HL-60 (cell line): ENCODE measurements around the gene ZNF579.
A peak's percentile ranks its signal among the peaks of the same experiment; 100 is the strongest.

Experiments
- DNase-seq, 2 experiments: peaks; one replicate each; pipeline ENCODE4 v3.0.0-alpha.2; 2010 to 2020; ENCODE audit warnings: low read depth in 1 of 2, low spot score in 1 of 2
- H3K27ac ChIP-seq: fragments of 250-450 bp; sonication (Bioruptor Pico); replicated peaks from 2 replicates; pipeline ENCODE4 v1.5.1; 2020; ENCODE audit warnings: mild to moderate bottlenecking, moderate library complexity
- H3K27me3 ChIP-seq: fragments of 250-450 bp; sonication (Bioruptor Pico); 2 replicates; pipeline ENCODE4 v1.5.1; 2021; ENCODE audit warnings: mild to moderate bottlenecking, moderate library complexity; ENCODE audit not compliant: insufficient read depth, poor library complexity, severe bottlenecking
- H3K4me3 ChIP-seq: replicated peaks from 2 replicates; pipeline ENCODE4 v1.5.1; 2011; ENCODE audit warnings: mild to moderate bottlenecking, control low read depth, low read length; ENCODE audit not compliant: insufficient read depth
- GABPA ChIP-seq: IDR thresholded peaks from 2 replicates; pipeline ENCODE4 v1.6.1; 2012; ENCODE audit warnings: low read depth
- POLR2AphosphoS5 ChIP-seq: IDR thresholded peaks from 2 replicates; pipeline ENCODE4 v1.6.1; 2012; ENCODE audit warnings: low read depth
- SPI1 ChIP-seq: IDR thresholded peaks from 2 replicates; pipeline ENCODE4 v1.6.1; 2012; ENCODE audit warnings: low read depth, mild to moderate bottlenecking, borderline replicate concordance
- TF ChIP-seq, protein P1 (sequence below): IDR thresholded peaks from one replicate; pipeline ENCODE4 v1.5.1; 2011; ENCODE audit warnings: low read length, control low read depth, inconsistent platforms; ENCODE audit not compliant: insufficient read depth
- TF ChIP-seq, protein P2 (sequence below): IDR thresholded peaks from 2 replicates; pipeline ENCODE4 v1.6.1; 2012; ENCODE audit warnings: low read depth; ENCODE audit not compliant: insufficient replicate concordance

Gene ZNF579

GRCh38 chr19:55620410-55621204 is 40.0 kb upstream of the ZNF579 start:
- peak; percentile 95 to 96 for DNase-seq
- H3K27me3 ChIP-seq = no peaks in the 10 kb centered on the region
- TF ChIP-seq, protein P1, sequence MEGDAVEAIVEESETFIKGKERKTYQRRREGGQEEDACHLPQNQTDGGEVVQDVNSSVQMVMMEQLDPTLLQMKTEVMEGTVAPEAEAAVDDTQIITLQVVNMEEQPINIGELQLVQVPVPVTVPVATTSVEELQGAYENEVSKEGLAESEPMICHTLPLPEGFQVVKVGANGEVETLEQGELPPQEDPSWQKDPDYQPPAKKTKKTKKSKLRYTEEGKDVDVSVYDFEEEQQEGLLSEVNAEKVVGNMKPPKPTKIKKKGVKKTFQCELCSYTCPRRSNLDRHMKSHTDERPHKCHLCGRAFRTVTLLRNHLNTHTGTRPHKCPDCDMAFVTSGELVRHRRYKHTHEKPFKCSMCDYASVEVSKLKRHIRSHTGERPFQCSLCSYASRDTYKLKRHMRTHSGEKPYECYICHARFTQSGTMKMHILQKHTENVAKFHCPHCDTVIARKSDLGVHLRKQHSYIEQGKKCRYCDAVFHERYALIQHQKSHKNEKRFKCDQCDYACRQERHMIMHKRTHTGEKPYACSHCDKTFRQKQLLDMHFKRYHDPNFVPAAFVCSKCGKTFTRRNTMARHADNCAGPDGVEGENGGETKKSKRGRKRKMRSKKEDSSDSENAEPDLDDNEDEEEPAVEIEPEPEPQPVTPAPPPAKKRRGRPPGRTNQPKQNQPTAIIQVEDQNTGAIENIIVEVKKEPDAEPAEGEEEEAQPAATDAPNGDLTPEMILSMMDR = no peak
- peak; percentile 91 for TF ChIP-seq POLR2AphosphoS5
- no peak overlapping the region for H3K4me3 ChIP-seq
- H3K27ac ChIP-seq = peak overlapping the region; percentile 72

DNA sequence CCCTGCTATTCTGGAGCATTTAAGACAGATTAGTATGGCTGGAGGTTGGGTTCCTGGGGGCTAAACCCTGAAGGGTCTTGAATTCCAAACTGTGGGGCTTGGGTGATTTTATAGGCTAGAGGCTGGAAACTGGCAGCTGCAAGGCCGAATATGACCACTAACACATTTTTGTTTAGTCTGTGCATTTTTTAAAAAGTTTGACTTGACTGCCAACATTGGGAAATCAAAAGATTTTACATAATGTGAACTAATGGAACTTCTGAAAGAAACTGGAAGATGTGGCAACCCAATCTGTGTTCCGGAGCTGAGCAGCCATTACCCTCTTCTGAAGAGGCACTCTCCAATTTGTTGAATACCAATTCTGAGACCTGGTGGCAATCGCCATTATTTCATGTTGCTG is 38.6 kb upstream of the ZNF579 start:
- TF ChIP-seq, protein P2, sequence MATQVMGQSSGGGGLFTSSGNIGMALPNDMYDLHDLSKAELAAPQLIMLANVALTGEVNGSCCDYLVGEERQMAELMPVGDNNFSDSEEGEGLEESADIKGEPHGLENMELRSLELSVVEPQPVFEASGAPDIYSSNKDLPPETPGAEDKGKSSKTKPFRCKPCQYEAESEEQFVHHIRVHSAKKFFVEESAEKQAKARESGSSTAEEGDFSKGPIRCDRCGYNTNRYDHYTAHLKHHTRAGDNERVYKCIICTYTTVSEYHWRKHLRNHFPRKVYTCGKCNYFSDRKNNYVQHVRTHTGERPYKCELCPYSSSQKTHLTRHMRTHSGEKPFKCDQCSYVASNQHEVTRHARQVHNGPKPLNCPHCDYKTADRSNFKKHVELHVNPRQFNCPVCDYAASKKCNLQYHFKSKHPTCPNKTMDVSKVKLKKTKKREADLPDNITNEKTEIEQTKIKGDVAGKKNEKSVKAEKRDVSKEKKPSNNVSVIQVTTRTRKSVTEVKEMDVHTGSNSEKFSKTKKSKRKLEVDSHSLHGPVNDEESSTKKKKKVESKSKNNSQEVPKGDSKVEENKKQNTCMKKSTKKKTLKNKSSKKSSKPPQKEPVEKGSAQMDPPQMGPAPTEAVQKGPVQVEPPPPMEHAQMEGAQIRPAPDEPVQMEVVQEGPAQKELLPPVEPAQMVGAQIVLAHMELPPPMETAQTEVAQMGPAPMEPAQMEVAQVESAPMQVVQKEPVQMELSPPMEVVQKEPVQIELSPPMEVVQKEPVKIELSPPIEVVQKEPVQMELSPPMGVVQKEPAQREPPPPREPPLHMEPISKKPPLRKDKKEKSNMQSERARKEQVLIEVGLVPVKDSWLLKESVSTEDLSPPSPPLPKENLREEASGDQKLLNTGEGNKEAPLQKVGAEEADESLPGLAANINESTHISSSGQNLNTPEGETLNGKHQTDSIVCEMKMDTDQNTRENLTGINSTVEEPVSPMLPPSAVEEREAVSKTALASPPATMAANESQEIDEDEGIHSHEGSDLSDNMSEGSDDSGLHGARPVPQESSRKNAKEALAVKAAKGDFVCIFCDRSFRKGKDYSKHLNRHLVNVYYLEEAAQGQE = no peak
- TF ChIP-seq POLR2AphosphoS5 (no peak; the same call in 1 of the 2 replicates), GABPA (no peak), SPI1 (no peak)
- TF ChIP-seq, protein P1 = no peak
- DNase-seq = peak in 1 of 2 experiments; percentile 38
- Histone ChIP-seq H3K27ac (peak overlapping the region; percentile 72), H3K4me3 (no peak overlapping the region), H3K27me3 (no peaks in the 10 kb centered on the region)

GRCh38 chr19:55618426-55618825 is 37.8 kb upstream of the ZNF579 start:
- no peak for DNase-seq
- no peaks in the 10 kb centered on the region for H3K27me3 ChIP-seq
- no peak; the same call in 1 of the 2 replicates for TF ChIP-seq POLR2AphosphoS5
- peak overlapping the region; percentile 72 for H3K27ac ChIP-seq
- no peak overlapping the region for H3K4me3 ChIP-seq

- no peak for DNase-seq
- H3K27me3 ChIP-seq = no peaks in the 10 kb centered on the region
- 0 out of 2 replicates have a peak overlapping the region, but pooled peaks have one; percentile 2 for H3K27ac ChIP-seq
- TF ChIP-seq SPI1 (no peak), POLR2AphosphoS5 (no peak), GABPA (no peak)
- TF ChIP-seq, protein P1 = no peak
- TF ChIP-seq, protein P2 = no peak
- no peak overlapping the region for H3K4me3 ChIP-seq
These were observed 36.8 kb upstream of the ZNF579 start for GRCh38 chr19:55617426-55617825.
